Transverse colon (tissue), 4 donors: ENCODE data around the gene LRRC7.

Source experiments
- EP300 ChIP-seq: sonication (generic); formaldehyde crosslinking; IDR thresholded peaks from one replicate; pipeline ENCODE4 v1.6.1; 2017; ENCODE audit warnings: antibody characterized with exemption, low read depth
- POLR2A ChIP-seq: fragments of 450-650 bp; IDR thresholded peaks from one replicate; pipeline ENCODE4 v1.6.1; 2016; ENCODE audit warnings: antibody characterized with exemption, mild to moderate bottlenecking, moderate library complexity
- POLR2AphosphoS5 ChIP-seq, 3 donors: sonication (generic); formaldehyde crosslinking; IDR thresholded peaks; one replicate each; pipeline ENCODE4 v1.6.1; 2016; ENCODE audit warnings: antibody characterized with exemption in 3 of 3
- TF ChIP-seq, protein P1 (sequence below), 5 experiments: fragments of 200-600 bp in 3 of 5; fragments of 450-650 bp in 2 of 5; sonication (generic) in 3 of 5; IDR thresholded peaks; 1 replicate in 2 of 5; 2 replicates in 3 of 5; pipeline ENCODE4 v1.5.1; 2016 to 2017; ENCODE audit warnings: antibody characterized with exemption in 5 of 5, inconsistent platforms in 3 of 5, mild to moderate bottlenecking in 2 of 5, moderate library complexity in 1 of 5

- TF ChIP-seq, protein P1, sequence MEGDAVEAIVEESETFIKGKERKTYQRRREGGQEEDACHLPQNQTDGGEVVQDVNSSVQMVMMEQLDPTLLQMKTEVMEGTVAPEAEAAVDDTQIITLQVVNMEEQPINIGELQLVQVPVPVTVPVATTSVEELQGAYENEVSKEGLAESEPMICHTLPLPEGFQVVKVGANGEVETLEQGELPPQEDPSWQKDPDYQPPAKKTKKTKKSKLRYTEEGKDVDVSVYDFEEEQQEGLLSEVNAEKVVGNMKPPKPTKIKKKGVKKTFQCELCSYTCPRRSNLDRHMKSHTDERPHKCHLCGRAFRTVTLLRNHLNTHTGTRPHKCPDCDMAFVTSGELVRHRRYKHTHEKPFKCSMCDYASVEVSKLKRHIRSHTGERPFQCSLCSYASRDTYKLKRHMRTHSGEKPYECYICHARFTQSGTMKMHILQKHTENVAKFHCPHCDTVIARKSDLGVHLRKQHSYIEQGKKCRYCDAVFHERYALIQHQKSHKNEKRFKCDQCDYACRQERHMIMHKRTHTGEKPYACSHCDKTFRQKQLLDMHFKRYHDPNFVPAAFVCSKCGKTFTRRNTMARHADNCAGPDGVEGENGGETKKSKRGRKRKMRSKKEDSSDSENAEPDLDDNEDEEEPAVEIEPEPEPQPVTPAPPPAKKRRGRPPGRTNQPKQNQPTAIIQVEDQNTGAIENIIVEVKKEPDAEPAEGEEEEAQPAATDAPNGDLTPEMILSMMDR (IDR thresholded peaks at IDR 0.05): no peak
- no peak for TF ChIP-seq POLR2A
- TF ChIP-seq POLR2AphosphoS5 (IDR thresholded peaks at IDR 0.05): no peak
- no peak for TF ChIP-seq EP300
These were observed 32.9 kb upstream of the LRRC7 start for GRCh38 chr1:69534829-69535228.
